Adrenal gland (tissue), 12 donors: ENCODE data around the gene GPC5. TPM values are rescaled to one million over a fixed set of nuclear protein-coding genes. Genes with fewer than 3 reads are reported as not detected.

ENCODE experiments used
- DNase-seq, 7 donors: peaks; one replicate each; pipeline ENCODE4 v3.0.0-alpha.2; 2019 to 2020
- H3K27ac ChIP-seq, 5 donors: fragments of 200-600 bp; sonication (generic) in 4 of 5; 1 replicate in 3 of 5; 2 replicates in 2 of 5; pipeline versions ENCODE4 v1.5.1 to v1.8.0; 2016 to 2020; ENCODE audit warnings: mild to moderate bottlenecking in 1 of 5
- H3K27me3 ChIP-seq: fragments of 200-600 bp; 2 replicates; pipeline ENCODE4 v1.8.0; 2021
- H3K36me3 ChIP-seq, 2 donors: fragments of 200-600 bp; replicated peaks in 1 of 2; 1 replicate in 1 of 2; 2 replicates in 1 of 2; pipeline versions ENCODE4 v1.5.1 to v1.8.0; 2018 to 2022
- H3K4me1 ChIP-seq, 2 donors: fragments of 200-600 bp; replicated peaks in 1 of 2; 1 replicate in 1 of 2; 2 replicates in 1 of 2; pipeline versions ENCODE4 v1.5.1 to v1.8.0; 2018 to 2021
- H3K4me3 ChIP-seq, 4 donors: fragments of 200-600 bp; sonication (generic) in 3 of 4; one replicate each; pipeline ENCODE4 v1.5.1; 2016 to 2018
- H3K9me3 ChIP-seq, 3 donors: fragments of 200-600 bp; sonication (generic) in 1 of 3; replicated peaks in 1 of 3; 1 replicate in 2 of 3; 2 replicates in 1 of 3; pipeline versions ENCODE4 v1.5.1 to v1.8.0; 2016 to 2021
- POLR2A ChIP-seq, 2 donors: fragments of 450-650 bp; IDR thresholded peaks; one replicate each; pipeline ENCODE4 v1.6.1; 2017; ENCODE audit warnings: antibody characterized with exemption in 2 of 2, mild to moderate bottlenecking in 2 of 2, moderate library complexity in 1 of 2
- WGBS, 4 donors: extraction: QIAGEN DNeasy Blood & Tissue Kit in 2 of 4; methylation state at CpG; one replicate each; pipeline versions ENCODE4 v1.1.5 to v1.1.7; 2013 to 2017; 5-methylcytosine and 5-hydroxymethylcytosine counted together
- intact Hi-C, 2 donors: fragments of 100-400 bp; cut with DNase I; formaldehyde crosslinking; loops; one replicate each; pipeline versions ENCODE4 v1.14.1 to v1.15.0; 2022 to 2023
- polyA plus RNA-seq, 3 donors: library from polyadenylated mRNA; stranded (reverse); fragments of 200-250 nt in 2 of 3; fragments of 350-450 nt in 1 of 3; fragmentation: Illumina TruSeq in 1 of 3; extraction: RNeasy Lipid Tissue Mini Kit (QIAGEN cat#74804) in 1 of 3; gene quantifications; one replicate each; pipeline ENCODE4 v1.2.3, GENCODE V29; 2013 to 2014
- total RNA-seq, 9 donors: library from RNA; depleted of rRNA in 4 of 9; stranded (reverse); fragments of >200 nt in 4 of 9; fragments of 120-200 nt in 1 of 9; fragmentation: NEBNext Ultra II Directional in 1 of 9; extraction: Animal tissue kit (Norgen Biotek cat#: 25700) in 1 of 9; gene quantifications; one replicate each; pipeline versions ENCODE4 v1.1.0 to v1.2.4, GENCODE V29; 2013 to 2023
- TF ChIP-seq, protein P1 (sequence below), 6 experiments: fragments of 450-650 bp in 4 of 6; fragments of 200-600 bp in 2 of 6; sonication (generic) in 1 of 6; IDR thresholded peaks; 1 replicate in 5 of 6; 2 replicates in 1 of 6; pipeline versions ENCODE4 v1.5.1 to v1.8.0; 2016 to 2021; ENCODE audit warnings: antibody characterized with exemption in 6 of 6, mild to moderate bottlenecking in 2 of 6, moderate library complexity in 1 of 6
- donor health status: healthy with polysubstance abuse.
- donor health status: Bipolar disorder and iron deficiency.
- donor health status: DM: yes; HTN: yes; CAD: no.
- donor health status: DM: no; HTN: no; CAD: no.
- donor health status: DM: no; HTN: no; CAD: no.
- donor health status: DM: yes; HTN: yes; CAD: no.

GPC5 gene
- total and polyA plus RNA-seq, 12 donors: 0.24 to 7.7 (median 2.1) TPM; not detected in 4

- Histone ChIP-seq H3K27ac (no peak overlapping the region), H3K4me3 (no peak overlapping the region), H3K27me3 (no peaks in the 10 kb centered on the region), H3K9me3 (no peaks in the 10 kb centered on the region), H3K36me3 (peaks cover 0 to 11% of the 10 kb centered on the region in 2 donors), H3K4me1 (no peaks in the 10 kb centered on the region)
- intact Hi-C loops: no loop called here
- DNase-seq: no peak
- WGBS, 4 donors: 81 to 92% (median 88%) methylated on average over 4 of the region's 4 CpGs
- no peak for TF ChIP-seq POLR2A (IDR thresholded peaks at IDR 0.05)
- TF ChIP-seq, protein P1, sequence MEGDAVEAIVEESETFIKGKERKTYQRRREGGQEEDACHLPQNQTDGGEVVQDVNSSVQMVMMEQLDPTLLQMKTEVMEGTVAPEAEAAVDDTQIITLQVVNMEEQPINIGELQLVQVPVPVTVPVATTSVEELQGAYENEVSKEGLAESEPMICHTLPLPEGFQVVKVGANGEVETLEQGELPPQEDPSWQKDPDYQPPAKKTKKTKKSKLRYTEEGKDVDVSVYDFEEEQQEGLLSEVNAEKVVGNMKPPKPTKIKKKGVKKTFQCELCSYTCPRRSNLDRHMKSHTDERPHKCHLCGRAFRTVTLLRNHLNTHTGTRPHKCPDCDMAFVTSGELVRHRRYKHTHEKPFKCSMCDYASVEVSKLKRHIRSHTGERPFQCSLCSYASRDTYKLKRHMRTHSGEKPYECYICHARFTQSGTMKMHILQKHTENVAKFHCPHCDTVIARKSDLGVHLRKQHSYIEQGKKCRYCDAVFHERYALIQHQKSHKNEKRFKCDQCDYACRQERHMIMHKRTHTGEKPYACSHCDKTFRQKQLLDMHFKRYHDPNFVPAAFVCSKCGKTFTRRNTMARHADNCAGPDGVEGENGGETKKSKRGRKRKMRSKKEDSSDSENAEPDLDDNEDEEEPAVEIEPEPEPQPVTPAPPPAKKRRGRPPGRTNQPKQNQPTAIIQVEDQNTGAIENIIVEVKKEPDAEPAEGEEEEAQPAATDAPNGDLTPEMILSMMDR (IDR thresholded peaks at IDR 0.05): no peak
Observed at GRCh38 chr13:91359111-91359510, 39.3 kb upstream of the GPC5 start.

DNA sequence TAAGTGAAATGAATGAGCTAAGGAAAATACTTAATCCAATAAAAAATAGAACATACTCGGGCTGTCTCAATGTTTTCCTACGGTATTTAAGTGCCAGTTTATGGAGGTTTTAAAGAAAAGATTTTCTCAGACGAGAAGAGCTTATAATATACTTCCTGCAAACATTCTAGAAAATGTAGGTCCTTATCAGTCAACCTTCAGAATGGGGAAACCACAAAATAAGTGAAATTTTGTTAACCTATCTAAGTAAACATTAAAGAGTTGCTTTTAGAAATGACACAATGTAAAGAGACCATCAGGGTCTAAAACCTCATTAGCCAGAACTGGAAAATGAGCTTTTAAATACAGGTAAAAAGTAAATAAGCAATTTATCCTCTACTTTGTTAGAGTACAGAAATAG, 38.8 kb upstream of the GPC5 start:
- 60 to 77% (median 71%) methylated on average over 3 of the region's 3 CpGs for WGBS, 4 donors
- Histone ChIP-seq H3K4me1 (no peaks in the 10 kb centered on the region), H3K9me3 (no peaks in the 10 kb centered on the region), H3K27ac (no peak overlapping the region), H3K27me3 (no peaks in the 10 kb centered on the region), H3K36me3 (peaks cover 0 to 5% of the 10 kb centered on the region in 2 donors), H3K4me3 (no peak overlapping the region)
- intact Hi-C loops: no loop called here
- DNase-seq: no peak
- no peak for TF ChIP-seq POLR2A (IDR thresholded peaks at IDR 0.05)
- TF ChIP-seq, protein P1 (IDR thresholded peaks at IDR 0.05): no peak

DNA sequence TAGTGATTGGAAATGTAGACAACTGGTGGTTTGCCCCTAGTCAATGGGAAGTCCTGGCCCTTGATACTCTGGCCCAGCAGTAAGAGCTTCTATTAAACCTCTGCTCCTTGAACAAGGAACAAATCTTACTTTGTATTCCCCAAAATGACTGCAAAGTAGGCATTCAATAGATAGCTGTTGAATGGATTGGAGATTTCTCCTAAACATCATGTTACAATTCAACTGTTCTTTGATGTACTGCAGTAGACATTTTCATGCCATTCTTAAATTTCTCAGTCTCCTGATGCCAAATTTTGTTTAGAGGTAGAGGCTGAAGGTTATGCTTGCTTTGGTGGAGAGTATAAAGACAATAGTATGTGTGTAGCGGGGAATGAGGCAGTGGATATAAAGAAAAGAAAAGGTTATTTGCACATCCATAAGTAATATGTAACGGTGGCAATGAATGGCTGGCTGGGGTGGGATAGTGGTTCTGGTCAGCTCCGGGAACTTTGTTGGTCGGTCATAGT, 38.1 kb upstream of the GPC5 start:
- TF ChIP-seq, protein P1 (IDR thresholded peaks at IDR 0.05): no peak
- no peak for TF ChIP-seq POLR2A (IDR thresholded peaks at IDR 0.05)
- no peaks in the 10 kb centered on the region for H3K27me3 ChIP-seq
- no peaks in the 10 kb centered on the region for H3K36me3 ChIP-seq
- H3K4me1 ChIP-seq: no peaks in the 10 kb centered on the region
- no peak overlapping the region for H3K27ac ChIP-seq
- 92 to 94% (median 94%) methylated on average over 4 of the region's 4 CpGs for WGBS, 4 donors
- DNase-seq: no peak
- no peak overlapping the region for H3K4me3 ChIP-seq
- no peaks in the 10 kb centered on the region for H3K9me3 ChIP-seq
- intact Hi-C loops: no loop called here

DNA sequence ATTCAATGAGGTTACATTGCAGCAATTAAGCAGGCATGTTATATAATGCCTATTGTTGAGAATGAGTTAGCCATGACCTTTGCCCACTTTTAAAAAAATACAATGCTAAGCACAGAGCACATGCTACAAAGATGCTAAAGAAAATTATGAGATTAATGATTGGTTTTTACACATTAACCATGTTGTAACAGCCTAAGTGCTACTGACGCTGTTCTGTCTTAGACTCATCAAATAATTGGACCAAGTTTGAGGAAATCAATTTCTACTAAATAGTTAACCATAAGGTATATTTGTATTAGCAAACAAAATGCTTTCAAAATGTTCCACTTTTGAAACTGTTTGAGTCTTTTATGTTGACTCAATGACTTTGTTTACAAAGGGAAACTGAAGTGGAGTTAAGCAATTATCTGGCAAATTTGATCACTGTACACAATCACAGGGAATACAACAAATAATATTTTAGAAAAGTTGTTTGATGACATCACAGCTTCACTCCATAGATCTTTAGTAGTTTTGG, 36.6 kb upstream of the GPC5 start:
- WGBS, 4 donors: 93 to 98% (median 95%) methylated on average over 1 of the region's 1 CpG
- Histone ChIP-seq H3K27ac (no peak overlapping the region), H3K36me3 (no peaks in the 10 kb centered on the region), H3K9me3 (no peaks in the 10 kb centered on the region), H3K4me3 (no peak overlapping the region), H3K4me1 (no peaks in the 10 kb centered on the region), H3K27me3 (no peaks in the 10 kb centered on the region)
- intact Hi-C loops: no loop called here
- no peak for TF ChIP-seq POLR2A (IDR thresholded peaks at IDR 0.05)
- TF ChIP-seq, protein P1 (IDR thresholded peaks at IDR 0.05): no peak
- DNase-seq: no peak
